Neural cell (in vitro differentiated cells): ENCODE data around the gene LRRC38. TPM values are rescaled to one million over a fixed set of nuclear protein-coding genes. Genes with fewer than 3 reads are reported as not detected.

ENCODE experiments used
- H2AFZ ChIP-seq: fragments of 200-600, 300-800 bp; sonication (generic), shearing (Covaris generic); 2 replicates; pipeline ENCODE4 v1.6.0; 2014; ENCODE audit warnings: low read depth, mild to moderate bottlenecking, antibody characterized with exemption, low read length, moderate library complexity
- H3F3A ChIP-seq: fragments of 200-600 bp; shearing (Covaris generic); 2 replicates; pipeline ENCODE4 v1.6.1; 2016; ENCODE audit warnings: mild to moderate bottlenecking, moderate library complexity, mixed read lengths, antibody characterized with exemption, low read length; ENCODE audit not compliant: insufficient read depth, poor library complexity, severe bottlenecking
- H3K27ac ChIP-seq: fragments of 200-600, 300-800 bp; sonication (generic), shearing (Covaris generic); 2 replicates; pipeline ENCODE4 v1.5.1; 2014; ENCODE audit warnings: mild to moderate bottlenecking, low read length, moderate library complexity
- H3K27me3 ChIP-seq: fragments of 300-800, 200-600 bp; sonication (generic), shearing (Covaris generic); 2 replicates; pipeline ENCODE4 v1.6.0; 2014; ENCODE audit warnings: mild to moderate bottlenecking, low read depth, low read length, moderate library complexity; ENCODE audit not compliant: insufficient read depth
- H3K36me3 ChIP-seq: fragments of 300-800, 200-600 bp; sonication (generic), shearing (Covaris generic); 2 replicates; pipeline ENCODE4 v1.5.1; 2014; ENCODE audit warnings: mild to moderate bottlenecking, antibody characterized with exemption, low read length, moderate library complexity; ENCODE audit not compliant: insufficient read depth
- H3K4me2 ChIP-seq: fragments of 300-800, 200-600 bp; sonication (generic), shearing (Covaris generic); 2 replicates; pipeline ENCODE4 v1.6.0; 2014; ENCODE audit warnings: mild to moderate bottlenecking, low read length
- H3K4me3 ChIP-seq: fragments of 300-800, 200-600 bp; sonication (generic), shearing (Covaris generic); 2 replicates; pipeline ENCODE4 v1.5.1; 2014; ENCODE audit warnings: mild to moderate bottlenecking, low read length, moderate library complexity
- H3K79me2 ChIP-seq: fragments of 200-600 bp; shearing (Covaris generic); replicated peaks from 2 replicates; pipeline ENCODE4 v1.6.0; 2014; ENCODE audit warnings: mild to moderate bottlenecking, low read length, moderate library complexity; ENCODE audit not compliant: insufficient read depth
- H3K9ac ChIP-seq: fragments of 300-800, 200-600 bp; sonication (generic), shearing (Covaris generic); 2 replicates; pipeline ENCODE4 v1.6.1; 2016; ENCODE audit warnings: mild to moderate bottlenecking, low read length, mixed read lengths
- H3K9me2 ChIP-seq: fragments of 200-600 bp; shearing (Covaris generic); 2 replicates; pipeline ENCODE4 v1.6.1; 2016; ENCODE audit warnings: mild to moderate bottlenecking, low read length, mixed read lengths; ENCODE audit not compliant: insufficient read depth
- H3K9me3 ChIP-seq: fragments of 200-600, 300-800 bp; sonication (generic), shearing (Covaris generic); 2 replicates; pipeline ENCODE4 v1.6.1; 2016; ENCODE audit warnings: mild to moderate bottlenecking, mixed run types, low read length, moderate library complexity, mixed read lengths
- H4K20me1 ChIP-seq: fragments of 200-600 bp; shearing (Covaris generic); 2 replicates; pipeline ENCODE4 v1.6.1; 2016; ENCODE audit warnings: mild to moderate bottlenecking, mixed run types; ENCODE audit not compliant: insufficient read depth
- EP300 ChIP-seq: fragments of 450-650 bp; conservative IDR thresholded peaks from 2 replicates; pipeline ENCODE4 v1.6.1; 2014; ENCODE audit warnings: antibody characterized with exemption, mild to moderate bottlenecking, moderate library complexity; ENCODE audit not compliant: poor library complexity, severe bottlenecking
- EZH2 ChIP-seq: fragments of 200-600, 300-800 bp; shearing (Covaris generic), sonication (generic); IDR thresholded peaks from 2 replicates; pipeline ENCODE4 v1.6.1; 2014; ENCODE audit warnings: antibody characterized with exemption, low read length, borderline replicate concordance, mild to moderate bottlenecking; ENCODE audit not compliant: insufficient read depth, poor library complexity, severe bottlenecking
- MXI1 ChIP-seq: fragments of 450-650 bp; conservative IDR thresholded peaks from 2 replicates; pipeline ENCODE4 v1.6.1; 2014; ENCODE audit warnings: antibody characterized with exemption, mild to moderate bottlenecking; ENCODE audit not compliant: poor library complexity, severe bottlenecking
- POLR2AphosphoS5 ChIP-seq: IDR thresholded peaks from 2 replicates; pipeline ENCODE4 v1.6.1; 2012
- RAD21 ChIP-seq: fragments of 450-650 bp; conservative IDR thresholded peaks from 2 replicates; pipeline ENCODE4 v1.6.1; 2014; ENCODE audit warnings: antibody characterized with exemption, mild to moderate bottlenecking, moderate library complexity
- REST ChIP-seq: IDR thresholded peaks from 2 replicates; pipeline ENCODE4 v1.6.1; 2012; ENCODE audit warnings: borderline replicate concordance
- SMC3 ChIP-seq: fragments of 450-650 bp; conservative IDR thresholded peaks from 2 replicates; pipeline ENCODE4 v1.6.1; 2014; ENCODE audit warnings: antibody characterized with exemption, mild to moderate bottlenecking, moderate library complexity; ENCODE audit not compliant: poor library complexity
- TAF1 ChIP-seq: IDR thresholded peaks from 2 replicates; pipeline ENCODE4 v1.6.1; 2012; ENCODE audit warnings: low read depth
- polyA plus RNA-seq: library from polyadenylated mRNA; depleted of rRNA; stranded (reverse); fragments of >200 nt; gene quantifications from 2 replicates; pipeline ENCODE4 v1.2.3, GENCODE V29; 2014
- TF ChIP-seq, protein P1 (sequence below): fragments of 450-650 bp; IDR thresholded peaks from 2 replicates; pipeline ENCODE4 v1.5.1; 2014; ENCODE audit warnings: antibody characterized with exemption, mild to moderate bottlenecking, moderate library complexity; ENCODE audit not compliant: poor library complexity, severe bottlenecking

LRRC38 gene
- polyA plus RNA-seq, 1 donor from 2014 or later: not detected

DNA sequence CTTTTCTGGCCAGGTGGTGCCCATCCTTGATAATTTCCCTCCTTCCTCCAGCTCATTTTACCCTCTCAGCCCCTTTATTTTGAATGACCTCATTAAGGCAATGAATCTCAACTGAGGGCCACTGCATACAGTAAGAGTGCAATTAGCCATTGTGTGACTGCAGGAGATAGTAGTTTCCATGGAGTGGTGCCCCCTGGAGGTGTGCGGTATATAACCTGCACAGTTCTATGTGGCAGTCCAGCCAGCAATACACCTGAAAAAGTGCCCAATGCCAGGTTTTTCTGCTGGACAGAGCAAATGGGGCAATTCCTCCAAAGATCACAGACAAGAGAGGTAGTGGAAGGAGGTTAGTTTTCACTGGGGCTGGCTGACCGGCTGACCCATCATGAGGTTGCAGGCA is 25.9 kb upstream of the LRRC38 start:
- no peaks in the 10 kb centered on the region for H3K27me3 ChIP-seq
- H3K4me3 ChIP-seq: no peak overlapping the region
- TF ChIP-seq EZH2: no peak
- TF ChIP-seq TAF1: no peak
- TF ChIP-seq REST: no peak
- no peak for TF ChIP-seq RAD21
- TF ChIP-seq, protein P1, sequence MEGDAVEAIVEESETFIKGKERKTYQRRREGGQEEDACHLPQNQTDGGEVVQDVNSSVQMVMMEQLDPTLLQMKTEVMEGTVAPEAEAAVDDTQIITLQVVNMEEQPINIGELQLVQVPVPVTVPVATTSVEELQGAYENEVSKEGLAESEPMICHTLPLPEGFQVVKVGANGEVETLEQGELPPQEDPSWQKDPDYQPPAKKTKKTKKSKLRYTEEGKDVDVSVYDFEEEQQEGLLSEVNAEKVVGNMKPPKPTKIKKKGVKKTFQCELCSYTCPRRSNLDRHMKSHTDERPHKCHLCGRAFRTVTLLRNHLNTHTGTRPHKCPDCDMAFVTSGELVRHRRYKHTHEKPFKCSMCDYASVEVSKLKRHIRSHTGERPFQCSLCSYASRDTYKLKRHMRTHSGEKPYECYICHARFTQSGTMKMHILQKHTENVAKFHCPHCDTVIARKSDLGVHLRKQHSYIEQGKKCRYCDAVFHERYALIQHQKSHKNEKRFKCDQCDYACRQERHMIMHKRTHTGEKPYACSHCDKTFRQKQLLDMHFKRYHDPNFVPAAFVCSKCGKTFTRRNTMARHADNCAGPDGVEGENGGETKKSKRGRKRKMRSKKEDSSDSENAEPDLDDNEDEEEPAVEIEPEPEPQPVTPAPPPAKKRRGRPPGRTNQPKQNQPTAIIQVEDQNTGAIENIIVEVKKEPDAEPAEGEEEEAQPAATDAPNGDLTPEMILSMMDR: no peak
- TF ChIP-seq EP300: no peak
- TF ChIP-seq MXI1: no peak
- TF ChIP-seq POLR2AphosphoS5: no peak
- no peak for TF ChIP-seq SMC3
- no peak overlapping the region for H2AFZ ChIP-seq
- H3F3A ChIP-seq: no peaks in the 10 kb centered on the region
- no peak overlapping the region for H3K9ac ChIP-seq
- H3K79me2 ChIP-seq: no peaks in the 10 kb centered on the region
- H3K4me2 ChIP-seq: no peak overlapping the region
- H3K27ac ChIP-seq: no peak overlapping the region
- no peaks in the 10 kb centered on the region for H3K36me3 ChIP-seq
- no peaks in the 10 kb centered on the region for H3K9me3 ChIP-seq
- H3K9me2 ChIP-seq: no peaks in the 10 kb centered on the region
- no peaks in the 10 kb centered on the region for H4K20me1 ChIP-seq

DNA sequence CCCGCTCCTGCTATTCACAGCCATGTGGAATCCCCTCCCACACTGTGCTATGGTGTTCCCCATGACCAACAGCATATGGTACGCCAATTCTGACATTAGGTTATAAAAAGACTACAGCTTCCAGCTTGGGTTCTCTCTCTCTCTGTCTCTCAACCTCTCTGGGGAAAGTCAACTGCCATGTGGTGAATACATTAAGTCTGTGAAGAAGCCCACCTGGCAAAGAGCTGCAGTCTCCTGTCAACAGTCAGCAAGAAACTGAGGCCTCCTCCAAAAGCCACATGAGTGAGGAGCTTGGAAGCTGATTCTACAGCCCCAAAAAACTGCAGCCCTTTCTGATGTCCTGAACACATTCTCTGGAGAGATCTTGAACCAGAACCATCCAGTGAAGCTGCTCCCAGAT is 25.0 kb upstream of the LRRC38 start:
- Histone ChIP-seq H3K27me3 (no peaks in the 10 kb centered on the region), H3K9ac (no peak overlapping the region), H3K27ac (no peak overlapping the region), H4K20me1 (no peaks in the 10 kb centered on the region), H2AFZ (no peak overlapping the region), H3K9me3 (no peaks in the 10 kb centered on the region), H3K79me2 (no peaks in the 10 kb centered on the region), H3K4me2 (no peak overlapping the region), H3K9me2 (no peaks in the 10 kb centered on the region), H3K4me3 (no peak overlapping the region), H3F3A (no peaks in the 10 kb centered on the region), H3K36me3 (no peaks in the 10 kb centered on the region)
- TF ChIP-seq, protein P1: no peak
- TF ChIP-seq TAF1 (no peak), REST (no peak)
